Measurements from ENCODE around the gene ZNF608. TPM values are rescaled to one million over a fixed set of nuclear protein-coding genes. Genes with fewer than 3 reads are reported as not detected.

ZNF608 gene
- total and polyA plus RNA-seq, 8 donors = 5.5 to 386 (median 22.9) TPM

GRCh38 chr5:124734574-124735168, 11.8 kb downstream of the ZNF608 start:
- Histone ChIP-seq H3K27me3 (no peaks in the 10 kb centered on the region), H3K27ac (peak overlapping the region in 4 of 5 donors; percentile 50 to 76 (median 68)), H3K9me3 (no peaks in the 10 kb centered on the region), H3K36me3 (no peaks in the 10 kb centered on the region), H3K4me3 (peak overlapping the region; percentile 38 to 48 (median 40)), H3K4me1 (peaks cover 38 to 98% (median 71%) of the 10 kb centered on the region in 4 donors)
- no peak for TF ChIP-seq POLR2AphosphoS5 (IDR thresholded peaks at IDR 0.05)
- TF ChIP-seq CTCF (IDR thresholded peaks at IDR 0.05) = no peak
- TF ChIP-seq EP300 (IDR thresholded peaks at IDR 0.05) = no peak
- TF ChIP-seq POLR2A (IDR thresholded peaks at IDR 0.05) = no peak
- no peak for DNase-seq
- 29 to 50% (median 31%) methylated on average over 8 of the region's 8 CpGs for WGBS, 5 donors
- intact Hi-C loops (cut with DNase I; ENCODE audit: low total_unique reads) = no loop called here

DNA sequence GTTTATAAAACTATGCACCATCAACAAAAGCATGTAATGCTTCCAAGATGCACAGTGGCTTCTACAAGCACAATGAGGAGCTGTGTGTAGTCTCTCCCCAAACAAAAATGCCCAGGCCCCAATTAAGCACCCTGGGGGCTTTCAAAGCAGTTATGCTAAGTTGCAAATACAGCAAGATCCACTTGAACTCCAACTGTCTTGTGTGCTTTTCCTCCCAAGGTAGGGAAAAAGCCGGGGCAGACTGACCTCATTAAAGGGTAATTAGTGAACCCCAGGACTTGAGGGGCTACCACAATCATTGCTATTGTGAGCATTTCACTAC, 13.1 kb downstream of the ZNF608 start:
- TF ChIP-seq EP300 (IDR thresholded peaks at IDR 0.05) (no peak), POLR2A (IDR thresholded peaks at IDR 0.05) (no peak), CTCF (IDR thresholded peaks at IDR 0.05) (no peak), POLR2AphosphoS5 (IDR thresholded peaks at IDR 0.05) (no peak)
- intact Hi-C loops (cut with DNase I; ENCODE audit: low total_unique reads) = no loop called here

GRCh38 chr5:124732428-124733328, 13.8 kb downstream of the ZNF608 start:
- H3K27me3 ChIP-seq = no peaks in the 10 kb centered on the region
- TF ChIP-seq POLR2A (IDR thresholded peaks at IDR 0.05) = no peak
- TF ChIP-seq EP300 (IDR thresholded peaks at IDR 0.05) = no peak
- DNase-seq = no peak

More for the DNA sequence above, 13.1 kb downstream of the ZNF608 start:
- Histone ChIP-seq H3K4me1 (peaks cover 31 to 86% (median 61%) of the 10 kb centered on the region in 4 donors), H3K9me3 (no peaks in the 10 kb centered on the region), H3K27ac (no peak overlapping the region), H3K36me3 (no peaks in the 10 kb centered on the region), H3K4me3 (no peak overlapping the region), H3K27me3 (no peaks in the 10 kb centered on the region)
- 78 to 95% (median 85%) methylated on average over 1 of the region's 1 CpG for WGBS, 5 donors
- DNase-seq = no peak

GRCh38 chr5:124730381-124730780, 16.1 kb downstream of the ZNF608 start:
- DNase-seq = no peak
- Histone ChIP-seq H3K27me3 (no peaks in the 10 kb centered on the region), H3K9me3 (no peaks in the 10 kb centered on the region), H3K36me3 (no peaks in the 10 kb centered on the region), H3K4me1 (peaks cover 16 to 72% (median 44%) of the 10 kb centered on the region in 4 donors), H3K4me3 (no peak overlapping the region), H3K27ac (peak overlapping the region in 1 of 5 donors; percentile 10)
- intact Hi-C loops (cut with DNase I; ENCODE audit: low total_unique reads) = no loop called here
- no peak for TF ChIP-seq EP300 (IDR thresholded peaks at IDR 0.05)
- TF ChIP-seq CTCF (IDR thresholded peaks at IDR 0.05) = no peak
- no peak for TF ChIP-seq POLR2AphosphoS5 (IDR thresholded peaks at IDR 0.05)
- no peak for TF ChIP-seq POLR2A (IDR thresholded peaks at IDR 0.05)
- WGBS, 5 donors = 52 to 72% (median 58%) methylated on average over 2 of the region's 2 CpGs

More at GRCh38 chr5:124732428-124733328, 13.8 kb downstream of the ZNF608 start:
- intact Hi-C loops (cut with DNase I; ENCODE audit: low total_unique reads) = no loop called here
- H3K27ac ChIP-seq = peak overlapping the region in 1 of 5 donors; percentile 23
- no peak overlapping the region for H3K4me3 ChIP-seq
- no peaks in the 10 kb centered on the region for H3K9me3 ChIP-seq
- H3K36me3 ChIP-seq = no peaks in the 10 kb centered on the region
- 49 to 78% (median 64%) methylated on average over 3 of the region's 3 CpGs for WGBS, 5 donors
- peaks cover 30 to 81% (median 55%) of the 10 kb centered on the region in 4 donors for H3K4me1 ChIP-seq
